Measurements from ENCODE around the gene STK10.
A peak's percentile ranks its signal among the peaks of the same experiment; 100 is the strongest.

The STK10 gene

DNA sequence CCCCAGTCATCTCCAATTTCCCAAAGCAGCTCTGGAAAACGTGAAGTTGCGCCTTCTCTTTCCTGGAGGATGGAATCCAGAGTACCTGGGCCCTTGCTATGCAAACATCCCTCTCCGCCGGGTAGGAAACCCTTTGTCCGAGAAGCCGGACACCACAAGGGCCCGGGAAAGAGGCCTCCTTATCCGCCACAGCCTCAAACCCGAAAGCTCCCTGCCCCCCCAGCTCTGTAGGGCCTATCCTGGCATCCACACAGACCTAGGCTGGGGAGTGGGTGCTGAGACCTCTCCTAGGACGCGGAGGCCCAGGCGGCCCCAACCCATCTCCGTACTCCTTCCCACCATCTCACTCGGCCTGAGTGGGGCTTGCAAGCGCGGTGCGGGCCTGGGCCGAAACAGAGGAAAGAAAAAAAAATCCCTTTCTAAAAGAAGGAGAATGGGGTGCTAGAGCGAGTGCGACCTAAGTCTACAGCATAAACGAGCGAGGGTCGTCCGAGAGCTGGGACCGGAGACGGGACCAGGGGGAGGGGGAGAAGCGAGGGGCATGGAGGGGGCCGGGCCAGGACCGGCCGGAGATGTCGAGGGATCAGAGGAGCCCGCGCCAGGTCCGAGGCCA lies 182.2 kb downstream of the STK10 start:
- peak; percentile 82 for DNase-seq

DNA sequence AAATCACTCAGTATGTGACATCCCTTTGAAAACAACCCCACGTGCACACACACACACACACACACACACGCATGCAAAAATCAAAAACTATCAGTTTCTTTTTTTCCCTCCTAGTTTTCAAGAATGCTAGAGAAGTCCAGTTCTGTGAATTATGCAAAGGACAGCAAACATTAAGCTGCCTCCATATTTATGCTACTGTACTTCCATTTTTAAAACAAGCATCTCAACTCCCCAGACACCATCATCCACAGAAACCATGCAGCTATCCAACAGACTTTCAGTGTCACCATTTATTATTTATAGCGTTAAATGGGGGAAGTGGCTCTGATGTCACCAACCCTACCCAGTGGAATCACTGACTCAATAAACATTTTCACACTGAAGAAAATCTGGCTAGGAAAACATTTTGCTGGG lies 183.2 kb downstream of the STK10 start:
- peak; percentile 69 for DNase-seq

GRCh38 chr5:172003746-172004145 lies 184.3 kb downstream of the STK10 start:
- no peak for DNase-seq

GRCh38 chr5:172002840-172003512 lies 185.0 kb downstream of the STK10 start:
- DNase-seq = no peak

GRCh38 chr5:172002310-172002709 lies 185.7 kb downstream of the STK10 start:
- DNase-seq = peak; percentile 9

DNA sequence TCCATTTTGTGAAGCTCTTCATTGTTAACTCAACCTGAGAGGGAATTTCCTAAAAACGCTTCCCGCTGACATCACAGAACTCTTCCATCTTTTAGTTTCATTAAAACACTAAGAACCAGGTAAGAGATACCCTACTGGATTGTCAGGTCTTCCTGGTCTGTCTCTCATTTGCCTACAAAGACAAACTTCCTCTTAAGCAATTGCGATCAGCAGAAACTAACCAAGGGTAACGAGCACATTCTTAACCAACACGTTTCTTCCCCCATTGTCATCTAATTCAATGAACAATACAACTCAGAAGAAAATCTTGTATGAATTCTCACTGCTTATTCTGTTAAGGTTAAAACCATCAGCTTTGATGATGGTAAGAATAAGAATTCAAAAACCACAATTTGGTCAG lies 188.1 kb downstream of the STK10 start:
- no peak for DNase-seq

- DNase-seq = no peak
Observed at GRCh38 chr5:171999100-171999499, 188.9 kb downstream of the STK10 start.

GRCh38 chr5:171997011-171997410 lies 191.0 kb downstream of the STK10 start:
- no peak for DNase-seq

DNA sequence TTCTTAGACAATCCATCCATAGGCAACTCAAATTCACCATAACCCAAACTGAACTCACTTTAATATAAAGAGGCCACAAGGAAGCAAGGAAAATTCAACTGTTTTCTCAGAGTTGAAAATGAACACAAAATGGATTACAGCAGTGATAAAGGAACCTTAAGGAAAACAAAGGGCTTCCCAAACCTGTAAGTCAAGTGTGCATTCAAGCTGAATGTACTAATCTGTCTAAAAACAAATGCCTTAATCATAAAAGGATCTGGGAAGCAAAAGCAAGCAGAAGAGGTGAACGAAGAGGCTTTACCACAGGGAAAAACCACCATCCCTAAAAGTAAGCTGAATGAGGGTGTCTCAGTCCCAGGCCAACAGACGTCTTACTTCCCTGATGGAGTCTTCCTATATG lies 195.2 kb downstream of the STK10 start:
- no peak for DNase-seq

GRCh38 chr5:171992305-171992704 lies 195.7 kb downstream of the STK10 start:
- DNase-seq = no peak

All from retina (tissue), 1 donor.